GM23338 (cell line): ENCODE data around the gene BROX. TPM values are rescaled to one million over a fixed set of nuclear protein-coding genes. Genes with fewer than 3 reads are reported as not detected.

Experiments used
- ATAC-seq: fragments of 200-7000 bp; cut with Tn5 transposase; 3 replicates; pipeline ENCODE4 v1.9.1; 2020
- DNase-seq: peaks from one replicate; pipeline ENCODE4 v3.0.0-alpha.2; 2015; ENCODE audit warnings: low spot score
- H2AFZ ChIP-seq: fragments of 200-600 bp; sonication (generic); 2 replicates; pipeline ENCODE4 v1.8.0; 2016; ENCODE audit warnings: antibody characterized with exemption, mild to moderate bottlenecking, moderate library complexity
- H3F3A ChIP-seq: fragments of 200-600 bp; sonication (generic); replicated peaks from 2 replicates; pipeline ENCODE4 v1.8.0; 2017; ENCODE audit warnings: antibody characterized with exemption, mixed run types, low read depth
- H3K27ac ChIP-seq: fragments of 200-600 bp; sonication (generic); 2 replicates; pipeline ENCODE4 v1.6.1; 2016; ENCODE audit warnings: low read depth
- H3K27me3 ChIP-seq: fragments of 200-600 bp; sonication (generic); 2 replicates; pipeline ENCODE4 v1.8.0; 2016; ENCODE audit warnings: mild to moderate bottlenecking, mixed run types, moderate library complexity; ENCODE audit not compliant: insufficient read depth
- H3K36me3 ChIP-seq: fragments of 200-600 bp; sonication (generic); 2 replicates; pipeline ENCODE4 v1.8.0; 2016; ENCODE audit warnings: mild to moderate bottlenecking; ENCODE audit not compliant: insufficient read depth
- H3K4me1 ChIP-seq: fragments of 200-600 bp; sonication (generic); 2 replicates; pipeline ENCODE4 v1.8.0; 2016; ENCODE audit warnings: mild to moderate bottlenecking, moderate library complexity; ENCODE audit not compliant: insufficient read depth
- H3K4me2 ChIP-seq: fragments of 200-600 bp; sonication (generic); 2 replicates; pipeline ENCODE4 v1.7.1; 2017; ENCODE audit warnings: mixed run types
- H3K4me3 ChIP-seq: fragments of 200-600 bp; sonication (generic); 2 replicates; pipeline ENCODE4 v1.6.1; 2016; ENCODE audit warnings: mixed run types
- H3K79me2 ChIP-seq: fragments of 200-600 bp; sonication (generic); replicated peaks from 2 replicates; pipeline ENCODE4 v1.8.0; 2017; ENCODE audit warnings: mild to moderate bottlenecking; ENCODE audit not compliant: insufficient read depth
- H3K9me2 ChIP-seq: fragments of 200-600 bp; sonication (generic); 2 replicates; pipeline ENCODE4 v1.8.0; 2017; ENCODE audit not compliant: insufficient read depth
- H4K20me1 ChIP-seq: fragments of 200-600 bp; sonication (generic); replicated peaks from 2 replicates; pipeline ENCODE4 v1.8.0; 2017; ENCODE audit warnings: mild to moderate bottlenecking; ENCODE audit not compliant: insufficient read depth
- H3K27ac Mint-ChIP-seq: 2 replicates; pipeline ENCODE4 v1.8.0; 2020; ENCODE audit warnings: inconsistent platforms, mild to moderate bottlenecking, moderate library complexity, mixed read lengths
- H3K27me3 Mint-ChIP-seq: 3 replicates; pipeline ENCODE4 v1.8.0; 2022; ENCODE audit warnings: low read depth, mild to moderate bottlenecking, moderate library complexity, mixed read lengths, inconsistent platforms; ENCODE audit not compliant: insufficient read depth, poor library complexity
- H3K36me3 Mint-ChIP-seq: 3 replicates; pipeline ENCODE4 v1.8.0; 2021; ENCODE audit warnings: low read depth, mild to moderate bottlenecking, inconsistent platforms, moderate library complexity, mixed read lengths
- H3K4me1 Mint-ChIP-seq: 3 replicates; pipeline ENCODE4 v1.8.0; 2020; ENCODE audit warnings: mild to moderate bottlenecking, inconsistent platforms, mixed read lengths
- H3K4me3 Mint-ChIP-seq: 3 replicates; pipeline ENCODE4 v1.8.0; 2021; ENCODE audit warnings: moderate library complexity, mild to moderate bottlenecking, inconsistent platforms, mixed read lengths
- H3K9me3 Mint-ChIP-seq: 3 replicates; pipeline ENCODE4 v1.8.0; 2020; ENCODE audit warnings: moderate library complexity, mild to moderate bottlenecking, inconsistent platforms, mixed read lengths
- CREB1 ChIP-seq: fragments of 250-450 bp; sonication (Bioruptor Pico); IDR thresholded peaks from 2 replicates; pipeline ENCODE4 v1.5.0; 2020; ENCODE audit warnings: low read depth, mild to moderate bottlenecking, moderate library complexity
- ETS1 ChIP-seq: IDR thresholded peaks from 2 replicates; pipeline ENCODE4 v1.6.1; 2016; ENCODE audit warnings: antibody characterized with exemption
- EZH2 ChIP-seq: fragments of 200-600 bp; sonication (generic); IDR thresholded peaks from one replicate; pipeline ENCODE4 v1.8.0; 2017; ENCODE audit warnings: antibody characterized with exemption, mild to moderate bottlenecking, low read depth; ENCODE audit not compliant: unreplicated experiment
- JUNB ChIP-seq: IDR thresholded peaks from one replicate; pipeline ENCODE4 v1.6.1; 2016; ENCODE audit warnings: antibody characterized with exemption; ENCODE audit not compliant: unreplicated experiment
- NANOG ChIP-seq: IDR thresholded peaks from 2 replicates; pipeline ENCODE4 v1.6.1; 2016; ENCODE audit warnings: antibody characterized with exemption, borderline replicate concordance
- REST ChIP-seq: IDR thresholded peaks from one replicate; pipeline ENCODE4 v1.6.1; 2018; ENCODE audit warnings: antibody characterized with exemption; ENCODE audit not compliant: unreplicated experiment
- STAT1 ChIP-seq: IDR thresholded peaks from one replicate; pipeline ENCODE4 v1.6.1; 2016; ENCODE audit warnings: antibody characterized with exemption; ENCODE audit not compliant: unreplicated experiment
- ZNF114 ChIP-seq: fragments of 250-450 bp; sonication (Bioruptor Pico); IDR thresholded peaks from 2 replicates; pipeline ENCODE4 v1.5.0; 2020; ENCODE audit warnings: mild to moderate bottlenecking, moderate library complexity
- ZNF331 ChIP-seq: fragments of 250-450 bp; sonication (Bioruptor Pico); IDR thresholded peaks from 2 replicates; pipeline ENCODE4 v1.5.0; 2020; ENCODE audit warnings: low read depth, mild to moderate bottlenecking, moderate library complexity
- polyA plus RNA-seq: library from polyadenylated mRNA; unstranded; fragments of >200 nt; fragmentation: Nextera tagmentation; extraction: Ambion mirVana; gene quantifications from 2 replicates; pipeline ENCODE4 v1.2.1, GENCODE V29; 2016
- total RNA-seq: library from RNA; depleted of rRNA; stranded (reverse); fragments of >200 nt; shearing (Covaris generic); gene quantifications from 2 replicates; pipeline ENCODE4 v1.2.3, GENCODE V29; 2014
- TF ChIP-seq, protein P1 (sequence below), 2 experiments: fragments of 200-600 bp in 1 of 2; sonication (generic) in 1 of 2; conservative IDR thresholded peaks; 2 replicates each; pipeline versions ENCODE4 v1.5.1 to v1.6.1; 2016 to 2017; ENCODE audit warnings: antibody characterized with exemption in 2 of 2, low read depth in 2 of 2, mild to moderate bottlenecking in 2 of 2, moderate library complexity in 1 of 2
- TF ChIP-seq, protein P2 (sequence below): fragments of 250-450 bp; sonication (Bioruptor Pico); IDR thresholded peaks from 2 replicates; pipeline ENCODE4 v1.5.0; 2020; ENCODE audit warnings: mild to moderate bottlenecking, moderate library complexity

The BROX gene
- total and polyA plus RNA-seq, 2 experiments from 2014 or later: 26.5 to 32.3 TPM

DNA sequence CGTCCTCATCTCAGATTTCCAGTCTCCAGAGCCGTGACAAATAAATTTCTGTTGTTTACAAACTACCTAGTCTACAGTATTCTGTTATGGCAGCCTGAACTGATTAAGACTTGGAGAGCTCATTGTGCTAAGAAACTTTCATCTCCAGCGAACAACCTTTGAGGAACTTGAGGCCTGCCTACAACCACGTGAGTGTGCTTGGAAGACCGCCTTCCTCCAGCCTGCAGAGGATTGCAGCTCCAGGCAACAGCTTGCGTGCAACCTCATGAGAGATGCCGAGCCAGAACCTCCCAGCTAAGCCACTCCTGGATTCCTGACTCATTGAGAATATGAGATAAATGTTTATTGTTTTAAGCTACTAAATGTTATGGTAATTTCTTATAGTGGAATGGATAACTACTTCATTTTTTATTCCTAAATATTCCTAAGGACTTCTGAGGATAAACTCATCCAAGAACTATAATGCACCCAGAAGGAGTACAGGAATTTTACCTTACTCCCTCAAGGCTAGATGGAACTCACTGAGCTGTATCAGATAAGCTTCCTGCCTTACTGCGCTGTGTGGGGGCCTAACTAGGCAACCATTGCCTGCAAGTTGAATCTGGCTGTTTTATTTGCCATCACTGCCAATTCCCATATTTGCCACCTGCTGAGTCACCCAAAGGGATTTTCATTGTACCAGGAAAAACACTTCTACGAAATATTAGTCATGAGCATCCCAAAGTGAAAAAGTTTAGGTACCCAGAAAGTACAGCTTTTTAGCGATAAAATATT lies 42.2 kb downstream of the BROX start (continued):
- TF ChIP-seq REST (no peak), CREB1 (no peak)

- Mint-ChIP-seq H3K36me3 (no peaks in the 10 kb centered on the region), H3K4me3 (no peak overlapping the region), H3K4me1 (no peaks in the 10 kb centered on the region; the same call in 2 of the 3 replicates), H3K9me3 (peaks cover 4% of the 10 kb centered on the region; the same call in 1 of the 3 replicates), H3K27ac (no peak overlapping the region), H3K27me3 (peaks cover 7% of the 10 kb centered on the region)
- no peaks in the 10 kb centered on the region for H3F3A ChIP-seq
- H3K9me2 ChIP-seq: no peaks in the 10 kb centered on the region
- no peaks in the 10 kb centered on the region for H4K20me1 ChIP-seq
- no peak overlapping the region for H3K4me3 ChIP-seq
- H3K27ac ChIP-seq: no peak overlapping the region
- H3K4me2 ChIP-seq: no peak overlapping the region
- DNase-seq (no peak), ATAC-seq (no peak)
- no peak overlapping the region; the same call in 1 of the 2 replicates for H2AFZ ChIP-seq
- H3K27me3 ChIP-seq: no peaks in the 10 kb centered on the region
- no peaks in the 10 kb centered on the region for H3K4me1 ChIP-seq
- H3K79me2 ChIP-seq: no peaks in the 10 kb centered on the region
- H3K36me3 ChIP-seq: no peaks in the 10 kb centered on the region
- TF ChIP-seq JUNB: no peak
- TF ChIP-seq, protein P1, sequence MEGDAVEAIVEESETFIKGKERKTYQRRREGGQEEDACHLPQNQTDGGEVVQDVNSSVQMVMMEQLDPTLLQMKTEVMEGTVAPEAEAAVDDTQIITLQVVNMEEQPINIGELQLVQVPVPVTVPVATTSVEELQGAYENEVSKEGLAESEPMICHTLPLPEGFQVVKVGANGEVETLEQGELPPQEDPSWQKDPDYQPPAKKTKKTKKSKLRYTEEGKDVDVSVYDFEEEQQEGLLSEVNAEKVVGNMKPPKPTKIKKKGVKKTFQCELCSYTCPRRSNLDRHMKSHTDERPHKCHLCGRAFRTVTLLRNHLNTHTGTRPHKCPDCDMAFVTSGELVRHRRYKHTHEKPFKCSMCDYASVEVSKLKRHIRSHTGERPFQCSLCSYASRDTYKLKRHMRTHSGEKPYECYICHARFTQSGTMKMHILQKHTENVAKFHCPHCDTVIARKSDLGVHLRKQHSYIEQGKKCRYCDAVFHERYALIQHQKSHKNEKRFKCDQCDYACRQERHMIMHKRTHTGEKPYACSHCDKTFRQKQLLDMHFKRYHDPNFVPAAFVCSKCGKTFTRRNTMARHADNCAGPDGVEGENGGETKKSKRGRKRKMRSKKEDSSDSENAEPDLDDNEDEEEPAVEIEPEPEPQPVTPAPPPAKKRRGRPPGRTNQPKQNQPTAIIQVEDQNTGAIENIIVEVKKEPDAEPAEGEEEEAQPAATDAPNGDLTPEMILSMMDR (conservative IDR thresholded peaks at IDR 0.05; ENCODE audit: low read depth in 2 of 2): no peak
- no peak for TF ChIP-seq EZH2
- TF ChIP-seq, protein P2, sequence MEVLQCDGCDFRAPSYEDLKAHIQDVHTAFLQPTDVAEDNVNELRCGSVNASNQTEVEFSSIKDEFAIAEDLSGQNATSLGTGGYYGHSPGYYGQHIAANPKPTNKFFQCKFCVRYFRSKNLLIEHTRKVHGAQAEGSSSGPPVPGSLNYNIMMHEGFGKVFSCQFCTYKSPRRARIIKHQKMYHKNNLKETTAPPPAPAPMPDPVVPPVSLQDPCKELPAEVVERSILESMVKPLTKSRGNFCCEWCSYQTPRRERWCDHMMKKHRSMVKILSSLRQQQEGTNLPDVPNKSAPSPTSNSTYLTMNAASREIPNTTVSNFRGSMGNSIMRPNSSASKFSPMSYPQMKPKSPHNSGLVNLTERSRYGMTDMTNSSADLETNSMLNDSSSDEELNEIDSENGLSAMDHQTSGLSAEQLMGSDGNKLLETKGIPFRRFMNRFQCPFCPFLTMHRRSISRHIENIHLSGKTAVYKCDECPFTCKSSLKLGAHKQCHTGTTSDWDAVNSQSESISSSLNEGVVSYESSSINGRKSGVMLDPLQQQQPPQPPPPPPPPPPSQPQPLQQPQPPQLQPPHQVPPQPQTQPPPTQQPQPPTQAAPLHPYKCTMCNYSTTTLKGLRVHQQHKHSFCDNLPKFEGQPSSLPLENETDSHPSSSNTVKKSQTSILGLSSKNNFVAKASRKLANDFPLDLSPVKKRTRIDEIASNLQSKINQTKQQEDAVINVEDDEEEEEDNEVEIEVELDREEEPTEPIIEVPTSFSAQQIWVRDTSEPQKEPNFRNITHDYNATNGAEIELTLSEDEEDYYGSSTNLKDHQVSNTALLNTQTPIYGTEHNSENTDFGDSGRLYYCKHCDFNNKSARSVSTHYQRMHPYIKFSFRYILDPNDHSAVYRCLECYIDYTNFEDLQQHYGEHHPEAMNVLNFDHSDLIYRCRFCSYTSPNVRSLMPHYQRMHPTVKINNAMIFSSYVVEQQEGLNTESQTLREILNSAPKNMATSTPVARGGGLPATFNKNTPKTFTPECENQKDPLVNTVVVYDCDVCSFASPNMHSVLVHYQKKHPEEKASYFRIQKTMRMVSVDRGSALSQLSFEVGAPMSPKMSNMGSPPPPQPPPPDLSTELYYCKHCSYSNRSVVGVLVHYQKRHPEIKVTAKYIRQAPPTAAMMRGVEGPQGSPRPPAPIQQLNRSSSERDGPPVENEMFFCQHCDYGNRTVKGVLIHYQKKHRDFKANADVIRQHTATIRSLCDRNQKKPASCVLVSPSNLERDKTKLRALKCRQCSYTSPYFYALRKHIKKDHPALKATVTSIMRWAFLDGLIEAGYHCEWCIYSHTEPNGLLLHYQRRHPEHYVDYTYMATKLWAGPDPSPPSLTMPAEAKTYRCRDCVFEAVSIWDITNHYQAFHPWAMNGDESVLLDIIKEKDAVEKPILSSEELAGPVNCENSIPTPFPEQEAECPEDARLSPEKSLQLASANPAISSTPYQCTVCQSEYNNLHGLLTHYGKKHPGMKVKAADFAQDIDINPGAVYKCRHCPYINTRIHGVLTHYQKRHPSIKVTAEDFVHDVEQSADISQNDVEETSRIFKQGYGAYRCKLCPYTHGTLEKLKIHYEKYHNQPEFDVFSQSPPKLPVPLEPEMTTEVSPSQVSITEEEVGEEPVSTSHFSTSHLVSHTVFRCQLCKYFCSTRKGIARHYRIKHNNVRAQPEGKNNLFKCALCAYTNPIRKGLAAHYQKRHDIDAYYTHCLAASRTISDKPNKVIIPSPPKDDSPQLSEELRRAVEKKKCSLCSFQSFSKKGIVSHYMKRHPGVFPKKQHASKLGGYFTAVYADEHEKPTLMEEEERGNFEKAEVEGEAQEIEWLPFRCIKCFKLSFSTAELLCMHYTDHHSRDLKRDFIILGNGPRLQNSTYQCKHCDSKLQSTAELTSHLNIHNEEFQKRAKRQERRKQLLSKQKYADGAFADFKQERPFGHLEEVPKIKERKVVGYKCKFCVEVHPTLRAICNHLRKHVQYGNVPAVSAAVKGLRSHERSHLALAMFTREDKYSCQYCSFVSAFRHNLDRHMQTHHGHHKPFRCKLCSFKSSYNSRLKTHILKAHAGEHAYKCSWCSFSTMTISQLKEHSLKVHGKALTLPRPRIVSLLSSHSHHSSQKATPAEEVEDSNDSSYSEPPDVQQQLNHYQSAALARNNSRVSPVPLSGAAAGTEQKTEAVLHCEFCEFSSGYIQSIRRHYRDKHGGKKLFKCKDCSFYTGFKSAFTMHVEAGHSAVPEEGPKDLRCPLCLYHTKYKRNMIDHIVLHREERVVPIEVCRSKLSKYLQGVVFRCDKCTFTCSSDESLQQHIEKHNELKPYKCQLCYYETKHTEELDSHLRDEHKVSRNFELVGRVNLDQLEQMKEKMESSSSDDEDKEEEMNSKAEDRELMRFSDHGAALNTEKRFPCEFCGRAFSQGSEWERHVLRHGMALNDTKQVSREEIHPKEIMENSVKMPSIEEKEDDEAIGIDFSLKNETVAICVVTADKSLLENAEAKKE (CRISPR knock-in tag): no peak
- no peak for TF ChIP-seq ETS1
- no peak for TF ChIP-seq NANOG
- no peak for TF ChIP-seq ZNF331
- no peak for TF ChIP-seq STAT1
- no peak for TF ChIP-seq CREB1
- no peak for TF ChIP-seq ZNF114 (CRISPR knock-in tag)
Observed at GRCh38 chr1:222757646-222758268, 45.4 kb downstream of the BROX start.
